ENCODE results near the gene ATF6B. TPM values are rescaled to one million over a fixed set of nuclear protein-coding genes. Genes with fewer than 3 reads are reported as not detected.

Gene ATF6B
- total and polyA plus RNA-seq, 4 experiments from 2014 or later: 11.4 to 154 (median 89.2) TPM

DNA sequence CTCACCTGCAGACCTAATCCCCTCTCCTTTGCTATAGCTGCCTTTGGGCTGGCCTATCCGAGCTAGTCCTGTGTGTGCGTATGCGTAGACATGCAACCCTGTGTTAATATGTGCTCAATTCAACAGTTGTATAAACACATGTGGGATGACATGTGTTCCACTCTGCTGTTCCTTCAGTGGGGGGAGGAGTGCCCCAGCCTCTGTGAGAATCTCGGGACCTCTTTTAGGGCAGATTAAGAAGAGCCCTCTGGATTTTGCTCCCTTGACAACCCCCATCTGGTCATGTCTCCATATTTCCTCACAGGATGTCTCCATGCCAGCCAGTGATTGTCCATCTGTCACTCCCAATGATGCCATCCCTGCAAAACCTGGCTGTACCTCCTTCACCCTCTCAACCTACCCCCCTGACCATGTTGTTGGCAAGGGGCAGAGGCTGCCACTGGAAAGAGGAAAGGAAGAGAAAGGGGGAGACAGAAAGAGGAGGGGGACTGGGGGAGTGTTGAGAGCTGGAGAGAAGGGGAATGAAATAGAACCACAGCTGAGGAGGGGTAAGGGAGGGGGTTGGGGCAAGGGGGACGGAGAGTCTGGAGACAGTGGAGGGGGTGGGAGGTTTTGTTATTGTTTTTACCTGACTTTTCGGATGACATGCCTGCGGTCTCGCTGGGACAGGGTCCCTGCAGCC is 23.3 kb upstream of the ATF6B start:
- peaks cover 6% of the 10 kb centered on the region for H3K27me3 ChIP-seq (ENCODE audit: insufficient read depth, low read length)

DNA sequence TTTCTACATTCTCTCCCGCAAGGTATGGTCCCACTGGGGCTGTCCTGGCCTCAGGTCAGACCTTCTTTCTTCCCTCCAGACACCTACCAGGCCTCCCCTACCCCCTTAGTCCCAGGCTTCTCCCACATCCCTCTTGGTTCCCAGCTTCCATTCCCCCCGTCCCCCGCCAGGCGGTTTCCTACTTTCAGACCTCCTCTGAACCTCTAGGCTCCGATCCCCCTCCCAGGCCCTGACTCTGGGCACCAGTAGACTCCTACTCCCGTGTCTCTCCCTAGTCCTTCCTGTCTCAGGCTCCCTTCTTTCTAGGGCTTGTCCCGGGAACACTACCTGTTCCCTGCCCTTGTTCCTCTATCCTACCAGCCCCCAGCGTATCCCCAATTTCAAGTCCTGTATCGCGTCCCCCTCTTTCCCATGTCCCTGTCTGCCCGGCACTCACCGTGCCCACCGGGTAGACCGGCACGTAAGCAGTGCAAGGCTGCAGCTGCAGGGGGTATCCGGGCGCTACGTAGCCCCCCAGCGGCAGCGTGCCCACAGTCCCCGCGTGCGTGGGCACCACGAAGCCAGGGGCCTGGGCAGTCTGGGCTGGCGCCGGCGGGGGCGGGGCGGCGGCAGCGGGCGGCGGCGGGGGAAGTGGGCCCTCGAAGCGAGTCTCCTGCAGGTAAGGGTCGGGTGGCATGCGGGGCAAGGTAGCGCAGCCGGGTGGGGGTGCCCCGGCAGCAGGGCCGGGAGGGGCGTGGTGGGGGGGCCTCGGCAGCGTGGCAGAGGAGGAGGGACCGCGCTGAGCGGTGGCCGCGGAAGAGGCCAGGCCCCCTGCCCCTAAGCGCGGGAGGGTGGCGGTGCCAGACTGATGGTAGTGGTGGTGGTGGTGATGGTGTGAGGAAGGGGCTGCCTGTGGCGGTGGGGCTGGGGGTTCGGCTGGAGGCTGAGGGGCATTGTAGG is 22.2 kb upstream of the ATF6B start:
- Mint-ChIP-seq H3K4me1 (peaks cover 27 to 69% (median 45%) of the 10 kb centered on the region in 4 donors), H3K27me3 (peaks cover 26 to 31% of the 10 kb centered on the region in 2 donors), H3K4me3 (peak overlapping the region in 6 of 8 donors; percentile 14 to 78 (median 64)), H3K36me3 (peaks cover 0 to 9% of the 10 kb centered on the region in 2 donors), H3K27ac (peak overlapping the region in 6 of 7 donors; percentile 17 to 48 (median 30)), H3K9me3 (peaks cover 0 to 6% (median 0%) of the 10 kb centered on the region in 8 donors)
- Histone ChIP-seq H3K9me3 (ENCODE audit: control insufficient read depth in 1 of 2, low read length in 2 of 2) (no peaks in the 10 kb centered on the region), H3K4me3 (ENCODE audit: low read length in 2 of 2) (no peak overlapping the region), H3K27ac (ENCODE audit: low read depth, low read length) (no peak overlapping the region), H3K36me3 (ENCODE audit: insufficient read depth, low read length) (no peaks in the 10 kb centered on the region), H3K27me3 (ENCODE audit: insufficient read depth, low read length) (peaks cover 6% of the 10 kb centered on the region), H3K4me1 (ENCODE audit: insufficient read depth, low read length) (peaks cover 12% of the 10 kb centered on the region)
- ChIA-PET POLR2A (ENCODE audit: partially characterized antibody) (interaction anchor here (1.2 to 2.5 kb wide), 2 partner anchors 27 to 43 kb away, joined by 4 to 5 read pairs; partner anchors contain the start of gene GPSM3), CTCF (ENCODE audit: partially characterized antibody) (interaction anchor here (1.1 to 2.5 kb wide), 2 partner anchors 20 to 32 kb away, joined by 4 to 12 read pairs; partner anchors contain the start of gene FKBPL)
- intact Hi-C loops (cut with micrococcal nuclease): loop anchor here (2.0 to 10.0 kb wide), 2 partner anchors 19 to 105 kb away; partner anchors contain the start of gene FKBPL
- DNase-seq: no peak

More for the DNA sequence above, 23.3 kb upstream of the ATF6B start:
- DNase-seq: no peak
- H3K27me3 Mint-ChIP-seq: peaks cover 22 to 31% of the 10 kb centered on the region in 2 donors
- peaks cover 0 to 9% of the 10 kb centered on the region in 2 donors for H3K36me3 Mint-ChIP-seq
- H3K4me1 ChIP-seq (ENCODE audit: insufficient read depth, low read length): peaks cover 17% of the 10 kb centered on the region
- peak overlapping the region; percentile 36 to 81 (median 66) for H3K4me3 Mint-ChIP-seq
- CTCF ChIA-PET (ENCODE audit: partially characterized antibody): interaction anchor here (1.4 kb wide), 1 partner anchor 93 kb away, joined by 4 read pairs; no protein-coding TSS in a partner anchor
- intact Hi-C loops (cut with micrococcal nuclease): loop anchor here (10.0 kb wide), 1 partner anchor 107 kb away; no protein-coding TSS in a partner anchor
- H3K36me3 ChIP-seq (ENCODE audit: insufficient read depth, low read length): no peaks in the 10 kb centered on the region
- peaks cover 31 to 73% (median 51%) of the 10 kb centered on the region in 4 donors for H3K4me1 Mint-ChIP-seq
- peaks cover 0 to 6% (median 0%) of the 10 kb centered on the region in 8 donors for H3K9me3 Mint-ChIP-seq
- H3K9me3 ChIP-seq (ENCODE audit: control insufficient read depth in 1 of 2, low read length in 2 of 2): no peaks in the 10 kb centered on the region
- H3K4me3 ChIP-seq (ENCODE audit: low read length in 2 of 2): no peak overlapping the region
- peak overlapping the region in 3 of 7 donors; percentile 60 to 68 (median 61) for H3K27ac Mint-ChIP-seq
- no peak overlapping the region for H3K27ac ChIP-seq (ENCODE audit: low read depth, low read length)
- POLR2A ChIA-PET (ENCODE audit: partially characterized antibody): interaction anchor here (1.0 to 1.4 kb wide), 2 partner anchors 21 to 42 kb away, joined by 4 read pairs; partner anchors contain the start of genes FKBPL and GPSM3

DNA sequence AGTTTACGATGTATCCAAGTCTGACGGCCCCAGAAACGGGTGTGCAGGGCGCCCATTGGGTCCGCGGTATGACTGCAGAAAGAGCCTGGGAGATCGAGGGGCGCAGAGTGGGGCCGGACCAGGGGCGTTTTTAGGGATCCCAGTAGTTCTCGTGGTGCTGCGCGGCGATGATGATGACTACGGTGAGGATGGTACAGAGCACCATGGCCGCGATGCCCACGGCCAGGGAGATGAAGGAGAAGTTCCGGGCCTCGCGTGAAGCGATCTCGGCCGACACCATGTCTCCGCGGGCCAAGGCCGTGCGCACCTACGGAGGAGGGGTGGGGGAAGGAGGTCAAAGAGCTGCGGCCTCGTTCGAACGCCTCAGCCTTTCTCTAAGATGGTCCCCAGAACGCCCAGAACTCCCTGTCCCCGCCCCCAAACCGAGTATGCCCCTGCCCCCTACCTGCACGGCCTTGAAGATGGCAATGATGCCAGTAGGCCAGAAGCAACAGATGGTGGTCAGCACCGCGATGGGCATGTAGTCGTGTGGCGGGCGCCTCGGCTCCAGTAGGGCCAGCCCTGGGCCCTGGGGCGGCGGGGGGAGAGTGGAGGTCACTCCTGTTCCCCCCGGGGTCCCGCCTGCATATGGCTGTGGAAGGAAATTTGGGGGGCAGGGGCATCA is 21.2 kb upstream of the ATF6B start:
- no peaks in the 10 kb centered on the region for H3K36me3 ChIP-seq (ENCODE audit: insufficient read depth, low read length)
- no peaks in the 10 kb centered on the region for H3K9me3 ChIP-seq (ENCODE audit: control insufficient read depth in 1 of 2, low read length in 2 of 2)
- Mint-ChIP-seq H3K9me3 (peaks cover 0 to 6% (median 0%) of the 10 kb centered on the region in 8 donors), H3K27ac (peak overlapping the region in 6 of 7 donors; percentile 17 to 86 (median 80)), H3K27me3 (peaks cover 27 to 31% of the 10 kb centered on the region in 2 donors), H3K36me3 (peaks cover 0 to 5% of the 10 kb centered on the region in 2 donors), H3K4me1 (peaks cover 20 to 59% (median 36%) of the 10 kb centered on the region in 4 donors), H3K4me3 (peak overlapping the region; percentile 80 to 87 (median 85))
- H3K4me1 ChIP-seq (ENCODE audit: insufficient read depth, low read length): peaks cover 3% of the 10 kb centered on the region
- H3K4me3 ChIP-seq (ENCODE audit: low read length in 2 of 2): peak overlapping the region in 1 of 2 donors; percentile 38
- peaks cover 6% of the 10 kb centered on the region for H3K27me3 ChIP-seq (ENCODE audit: insufficient read depth, low read length)
- POLR2A ChIA-PET (ENCODE audit: partially characterized antibody): interaction anchor here (1.2 to 2.5 kb wide), 3 partner anchors 21 to 44 kb away, joined by 4 to 6 read pairs (median 5); partner anchors contain the start of genes ATF6B and GPSM3
- DNase-seq: no peak
- H3K27ac ChIP-seq (ENCODE audit: low read depth, low read length): no peak overlapping the region
- intact Hi-C loops (cut with micrococcal nuclease): loop anchor here (2.0 kb wide), 1 partner anchor 18 kb away; the partner anchor contains the start of gene FKBPL
- CTCF ChIA-PET (ENCODE audit: partially characterized antibody): interaction anchor here (1.1 to 2.5 kb wide), 2 partner anchors 19 to 31 kb away, joined by 4 to 12 read pairs; partner anchors contain the start of gene FKBPL

DNA sequence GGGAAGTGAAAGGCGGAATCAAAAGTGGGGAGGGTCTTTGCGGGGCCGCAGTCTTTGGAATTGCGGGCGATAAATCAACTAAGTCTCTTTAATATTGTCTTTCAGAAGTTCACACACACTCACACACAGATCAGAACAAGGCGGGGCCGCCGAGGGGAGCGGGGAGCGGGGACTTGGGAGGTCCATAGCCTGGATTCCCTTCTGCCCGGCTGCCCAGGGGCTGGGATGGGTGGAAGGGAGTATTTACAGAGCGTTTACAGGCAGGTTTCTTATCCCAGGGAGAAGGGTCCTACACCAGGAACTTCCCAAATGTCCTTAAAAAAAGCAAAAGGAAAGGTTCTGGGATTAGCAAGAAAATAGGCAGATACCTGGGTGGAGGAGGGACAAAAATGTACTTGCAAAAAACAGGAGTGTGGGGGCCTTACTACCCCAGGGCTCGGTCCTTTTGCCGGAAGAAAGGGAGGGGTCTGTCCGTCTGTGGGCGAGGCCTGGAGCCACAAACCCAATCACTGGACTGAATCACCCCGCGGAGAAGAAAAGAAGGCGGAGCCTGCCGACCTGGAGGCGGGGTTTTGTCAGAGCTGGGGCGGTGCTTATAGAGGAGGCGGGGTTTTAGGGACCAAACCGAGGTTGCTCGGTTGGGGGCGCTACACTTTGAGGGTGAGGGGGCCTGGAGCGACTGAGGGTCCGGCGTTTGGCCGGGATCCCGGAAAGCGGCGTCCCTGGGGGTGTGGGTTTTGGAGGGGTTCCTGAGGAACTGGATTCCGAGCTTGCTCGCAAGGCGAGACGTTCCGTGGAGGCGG is 20.4 kb upstream of the ATF6B start:
- intact Hi-C loops (cut with micrococcal nuclease): loop anchor here (1.0 to 2.0 kb wide), 2 partner anchors 18 to 47 kb away; partner anchors contain the start of gene FKBPL
- Mint-ChIP-seq H3K27ac (peak overlapping the region in 6 of 7 donors; percentile 17 to 86 (median 80)), H3K4me1 (peaks cover 17 to 53% (median 32%) of the 10 kb centered on the region in 4 donors), H3K9me3 (peaks cover 0 to 6% (median 0%) of the 10 kb centered on the region in 8 donors), H3K27me3 (peaks cover 27 to 30% of the 10 kb centered on the region in 2 donors), H3K36me3 (peaks cover 0 to 3% of the 10 kb centered on the region in 2 donors), H3K4me3 (peak overlapping the region; percentile 80 to 87 (median 85))
- Histone ChIP-seq H3K4me3 (ENCODE audit: low read length in 2 of 2) (peak overlapping the region in 1 of 2 donors; percentile 38), H3K9me3 (ENCODE audit: control insufficient read depth in 1 of 2, low read length in 2 of 2) (no peaks in the 10 kb centered on the region), H3K27ac (ENCODE audit: low read depth, low read length) (no peak overlapping the region), H3K4me1 (ENCODE audit: insufficient read depth, low read length) (peaks cover 3% of the 10 kb centered on the region), H3K27me3 (ENCODE audit: insufficient read depth, low read length) (peaks cover 6% of the 10 kb centered on the region), H3K36me3 (ENCODE audit: insufficient read depth, low read length) (no peaks in the 10 kb centered on the region)
- ChIA-PET POLR2A (ENCODE audit: partially characterized antibody) (interaction anchor here (1.3 to 2.5 kb wide), 2 partner anchors 21 to 29 kb away, joined by 5 to 6 read pairs; partner anchors contain the start of gene ATF6B), CTCF (ENCODE audit: partially characterized antibody) (interaction anchor here (1.1 to 2.5 kb wide), 2 partner anchors 19 to 30 kb away, joined by 4 to 12 read pairs; partner anchors contain the start of gene FKBPL)
- DNase-seq: peak; percentile 58 to 75 (median 66)

DNA sequence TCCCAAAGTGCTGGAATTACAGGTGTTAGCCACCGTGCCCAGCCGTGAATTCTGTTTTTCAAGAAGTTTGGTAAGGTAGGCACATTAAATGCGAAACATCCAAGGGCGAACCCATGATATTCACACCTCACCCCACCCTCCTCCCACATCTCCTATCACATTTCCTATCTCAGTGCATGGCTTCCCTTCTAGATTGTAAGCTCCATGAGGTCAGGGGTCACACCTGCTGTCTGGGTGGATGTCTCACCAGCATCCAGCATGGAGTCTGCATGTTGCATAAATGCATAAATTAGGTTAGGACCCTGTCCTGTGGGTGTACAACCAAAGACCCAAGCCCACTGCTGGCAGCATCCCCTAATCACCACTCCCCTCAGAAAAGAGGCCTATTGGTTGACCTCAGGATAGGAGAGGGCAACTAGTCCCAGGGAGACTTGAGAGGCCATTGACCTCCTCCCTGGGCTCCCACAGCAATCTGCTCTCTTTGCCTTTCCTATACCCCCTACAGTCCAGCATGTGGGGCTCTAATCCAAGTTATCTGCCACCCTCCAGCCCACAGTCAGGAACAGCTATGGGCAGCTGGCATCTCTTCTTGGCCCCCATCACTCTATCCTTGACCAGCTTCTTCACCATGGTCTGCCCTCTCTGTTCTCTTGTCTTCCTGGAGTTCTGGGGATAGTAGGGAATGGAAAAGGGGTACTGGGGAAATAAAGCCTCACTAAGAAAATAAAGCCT is 19.5 kb upstream of the ATF6B start:
- peaks cover 13 to 44% (median 26%) of the 10 kb centered on the region in 4 donors for H3K4me1 Mint-ChIP-seq
- H3K36me3 Mint-ChIP-seq: peaks cover 0 to 3% of the 10 kb centered on the region in 2 donors
- Histone ChIP-seq H3K9me3 (ENCODE audit: control insufficient read depth in 1 of 2, low read length in 2 of 2) (no peaks in the 10 kb centered on the region), H3K27me3 (ENCODE audit: insufficient read depth, low read length) (peaks cover 6% of the 10 kb centered on the region), H3K4me1 (ENCODE audit: insufficient read depth, low read length) (peaks cover 3% of the 10 kb centered on the region), H3K27ac (ENCODE audit: low read depth, low read length) (no peak overlapping the region), H3K36me3 (ENCODE audit: insufficient read depth, low read length) (no peaks in the 10 kb centered on the region), H3K4me3 (ENCODE audit: low read length in 2 of 2) (no peak overlapping the region)
- H3K9me3 Mint-ChIP-seq: peaks cover 0 to 6% (median 0%) of the 10 kb centered on the region in 8 donors
- POLR2A ChIA-PET (ENCODE audit: partially characterized antibody): interaction anchor here (0.6 to 2.5 kb wide), 2 partner anchors 17 to 30 kb away, joined by 3 to 5 read pairs; partner anchors contain the start of gene FKBPL
- intact Hi-C loops (cut with micrococcal nuclease): loop anchor here (1.0 to 2.0 kb wide), 2 partner anchors 17 to 48 kb away; partner anchors contain the start of gene FKBPL
- CTCF ChIA-PET (ENCODE audit: partially characterized antibody): interaction anchor here (2.5 kb wide), 1 partner anchor 18 kb away, joined by 12 read pairs; the partner anchor contains the start of gene FKBPL
- DNase-seq: no peak
- peak overlapping the region in 1 of 7 donors; percentile 57 for H3K27ac Mint-ChIP-seq
- peak overlapping the region in 1 of 8 donors; percentile 87 for H3K4me3 Mint-ChIP-seq
- peaks cover 25 to 27% of the 10 kb centered on the region in 2 donors for H3K27me3 Mint-ChIP-seq

Measured in CD4-positive, alpha-beta memory T cell (primary cell).